GM19467 (cell line): ENCODE results near the gene TLE3.

Source experiments
- ATAC-seq: cut with Tn5 transposase; IDR thresholded peaks from one replicate; pipeline ENCODE4 v1.9.1; 2021; ENCODE audit warnings: mild to moderate bottlenecking, moderate library complexity; ENCODE audit not compliant: unreplicated experiment

TLE3 gene

GRCh38 chr15:70099167-70099966, 1.6 kb upstream of the TLE3 start:
- ATAC-seq = peak; percentile 43

- no peak for ATAC-seq
Observed at GRCh38 chr15:70098461-70099166, 897 bp upstream of the TLE3 start.

- ATAC-seq = no peak
Observed at GRCh38 chr15:70098153-70098460, 390 bp upstream of the TLE3 start.

- no peak for ATAC-seq
Observed at GRCh38 chr15:70097063-70097320, 725 bp downstream of the TLE3 start.

- ATAC-seq = no peak
Observed at GRCh38 chr15:70096215-70097062, 1.3 kb downstream of the TLE3 start.

GRCh38 chr15:70095408-70096214, 2.1 kb downstream of the TLE3 start:
- ATAC-seq = no peak

GRCh38 chr15:70094690-70095311, 2.9 kb downstream of the TLE3 start:
- no peak for ATAC-seq

GRCh38 chr15:70093481-70094319, 4.0 kb downstream of the TLE3 start:
- no peak for ATAC-seq

GRCh38 chr15:70093070-70093469, 4.6 kb downstream of the TLE3 start:
- ATAC-seq = no peak

- no peak for ATAC-seq
Observed at GRCh38 chr15:70092464-70093027, 5.2 kb downstream of the TLE3 start.

GRCh38 chr15:70091726-70092463, 5.8 kb downstream of the TLE3 start:
- no peak for ATAC-seq

- no peak for ATAC-seq
Observed at GRCh38 chr15:70090436-70091296, 7.1 kb downstream of the TLE3 start.

GRCh38 chr15:70089692-70089971, 8.1 kb downstream of the TLE3 start:
- no peak for ATAC-seq

- ATAC-seq = no peak
Observed at GRCh38 chr15:70088887-70089691, 8.6 kb downstream of the TLE3 start.

- no peak for ATAC-seq
Observed at GRCh38 chr15:70088455-70088854, 9.3 kb downstream of the TLE3 start.

- no peak for ATAC-seq
Observed at GRCh38 chr15:70087708-70088352, 9.9 kb downstream of the TLE3 start.

- ATAC-seq = no peak
Observed at GRCh38 chr15:70086636-70087035, 11.1 kb downstream of the TLE3 start.
